Esophagus muscularis mucosa (tissue), 4 donors: ENCODE measurements around the gene MSRB2. TPM values are rescaled to one million over a fixed set of nuclear protein-coding genes. Genes with fewer than 3 reads are reported as not detected.

Experiments
- DNase-seq: peaks from one replicate; pipeline ENCODE4 v3.0.0-alpha.2; 2017; ENCODE audit errors: extremely low spot score
- H3K27ac ChIP-seq, 4 donors: fragments of 200-600 bp; sonication (generic); replicated peaks in 1 of 4; 1 replicate in 3 of 4; 2 replicates in 1 of 4; pipeline ENCODE4 v1.5.1; 2016 to 2019; ENCODE audit warnings: mild to moderate bottlenecking in 1 of 4
- H3K27me3 ChIP-seq, 4 donors: fragments of 200-600 bp; sonication (generic); one replicate each; pipeline versions ENCODE4 v1.5.1 to v1.6.0; 2016 to 2019
- H3K36me3 ChIP-seq, 4 donors: fragments of 200-600 bp; sonication (generic); one replicate each; pipeline ENCODE4 v1.5.1; 2016 to 2019
- H3K4me1 ChIP-seq, 4 donors: fragments of 200-600 bp; sonication (generic); one replicate each; pipeline ENCODE4 v1.5.1; 2016 to 2019
- H3K4me3 ChIP-seq, 4 donors: fragments of 200-600 bp; sonication (generic); 1 replicate in 2 of 4; 2 replicates in 2 of 4; pipeline ENCODE4 v1.5.1; 2016 to 2019; ENCODE audit warnings: mild to moderate bottlenecking in 4 of 4, moderate library complexity in 1 of 4
- H3K9me3 ChIP-seq, 4 donors: fragments of 200-600 bp; sonication (generic); 1 replicate in 3 of 4; 2 replicates in 1 of 4; pipeline ENCODE4 v1.5.1; 2016 to 2019
- CTCF ChIP-seq, 3 experiments: fragments of 200-600 bp in 2 of 3; fragments of 450-650 bp in 1 of 3; sonication (generic) in 2 of 3; IDR thresholded peaks; one replicate each; pipeline ENCODE4 v1.5.1; 2017 to 2019; ENCODE audit warnings: antibody characterized with exemption in 3 of 3, mild to moderate bottlenecking in 2 of 3, moderate library complexity in 1 of 3
- EP300 ChIP-seq: sonication (generic); formaldehyde crosslinking; IDR thresholded peaks from one replicate; pipeline ENCODE4 v1.6.1; 2017; ENCODE audit warnings: antibody characterized with exemption
- POLR2A ChIP-seq: fragments of 450-650 bp; IDR thresholded peaks from one replicate; pipeline ENCODE4 v1.6.1; 2017; ENCODE audit warnings: antibody characterized with exemption, moderate library complexity, mild to moderate bottlenecking, low read depth
- POLR2AphosphoS5 ChIP-seq, 2 donors: sonication (generic); formaldehyde crosslinking; IDR thresholded peaks; one replicate each; pipeline ENCODE4 v1.6.1; 2017; ENCODE audit warnings: antibody characterized with exemption in 2 of 2
- WGBS: methylation state at CpG from one replicate; pipeline ENCODE4 v1.1.5; 2018; 5-methylcytosine and 5-hydroxymethylcytosine counted together
- intact Hi-C: fragments of 100-400 bp; cut with DNase I; formaldehyde crosslinking; loops from one replicate; pipeline ENCODE4 v1.15.1; 2023
- total RNA-seq, 4 donors: library from RNA; depleted of rRNA; stranded (reverse); fragments of >200 nt; gene quantifications; one replicate each; pipeline versions ENCODE4 v1.1.0 to v1.2.1, GENCODE V29; 2016

Gene MSRB2
- total RNA-seq, 4 donors from 2014 or later: 36.0 to 48.6 (median 40.6) TPM

GRCh38 chr10:23114228-23114850 lies 19.0 kb downstream of the MSRB2 start:
- H3K36me3 ChIP-seq: peaks cover 46 to 96% (median 79%) of the 10 kb centered on the region in 4 donors
- intact Hi-C loops: no loop called here
- no peak overlapping the region for H3K4me3 ChIP-seq
- no peak for TF ChIP-seq POLR2A
- TF ChIP-seq CTCF (IDR thresholded peaks at IDR 0.05): no peak
- no peak for DNase-seq
- no peaks in the 10 kb centered on the region for H3K4me1 ChIP-seq
- no peaks in the 10 kb centered on the region for H3K27me3 ChIP-seq
- 97% methylated on average over 7 of the region's 7 CpGs for WGBS
- no peaks in the 10 kb centered on the region for H3K9me3 ChIP-seq
- no peak overlapping the region for H3K27ac ChIP-seq

- Histone ChIP-seq H3K27ac (no peak overlapping the region), H3K27me3 (no peaks in the 10 kb centered on the region), H3K4me3 (no peak overlapping the region), H3K36me3 (peaks cover 41 to 96% (median 81%) of the 10 kb centered on the region in 4 donors), H3K4me1 (no peaks in the 10 kb centered on the region), H3K9me3 (no peaks in the 10 kb centered on the region)
- TF ChIP-seq EP300 (no peak), POLR2A (no peak), CTCF (IDR thresholded peaks at IDR 0.05) (no peak), POLR2AphosphoS5 (IDR thresholded peaks at IDR 0.05) (no peak)
- no peak for DNase-seq
- WGBS: 89% methylated on average over 4 of the region's 4 CpGs
- intact Hi-C loops: no loop called here
Observed at GRCh38 chr10:23116486-23117205, 21.3 kb downstream of the MSRB2 start.

- Histone ChIP-seq H3K27me3 (no peaks in the 10 kb centered on the region), H3K27ac (no peak overlapping the region), H3K4me1 (no peaks in the 10 kb centered on the region), H3K9me3 (no peaks in the 10 kb centered on the region), H3K36me3 (peaks cover 34 to 64% (median 51%) of the 10 kb centered on the region in 4 donors), H3K4me3 (no peak overlapping the region)
- TF ChIP-seq POLR2A (no peak), POLR2AphosphoS5 (IDR thresholded peaks at IDR 0.05) (no peak), CTCF (IDR thresholded peaks at IDR 0.05) (no peak), EP300 (no peak)
- DNase-seq: no peak
- intact Hi-C loops: no loop called here
- WGBS: 86% methylated on average over 11 of the region's 11 CpGs
Observed at GRCh38 chr10:23120001-23120934, 24.9 kb downstream of the MSRB2 start.

- intact Hi-C loops: no loop called here
- WGBS: 99% methylated on average over 5 of the region's 5 CpGs
- Histone ChIP-seq H3K4me3 (no peak overlapping the region), H3K9me3 (no peaks in the 10 kb centered on the region), H3K27me3 (no peaks in the 10 kb centered on the region), H3K36me3 (peaks cover 28 to 57% (median 46%) of the 10 kb centered on the region in 4 donors), H3K4me1 (no peaks in the 10 kb centered on the region), H3K27ac (no peak overlapping the region)
- TF ChIP-seq EP300 (no peak), POLR2AphosphoS5 (IDR thresholded peaks at IDR 0.05) (no peak), POLR2A (no peak), CTCF (IDR thresholded peaks at IDR 0.05) (no peak)
- DNase-seq: no peak
Observed at GRCh38 chr10:23121135-23121534, 25.8 kb downstream of the MSRB2 start.
